H9 (cell line): Measurements from ENCODE around the gene EDN1. TPM values are rescaled to one million over a fixed set of nuclear protein-coding genes. Genes with fewer than 3 reads are reported as not detected.

Experiments
- DNase-seq: peaks from one replicate; pipeline ENCODE4 v3.0.0-alpha.2; 2017
- H2AFZ ChIP-seq: one replicate; pipeline ENCODE4 v1.6.1; 2013; ENCODE audit warnings: mild to moderate bottlenecking, low read length, control low read depth, moderate library complexity
- H2AK5ac ChIP-seq: 2 replicates; pipeline ENCODE4 v1.6.1; 2013; ENCODE audit warnings: low read length, control low read depth, mixed read lengths; ENCODE audit not compliant: insufficient read length
- H2BK120ac ChIP-seq: one replicate; pipeline ENCODE4 v1.6.1; 2013; ENCODE audit warnings: low read depth, mild to moderate bottlenecking, low read length, control low read depth, inconsistent platforms; ENCODE audit not compliant: poor library complexity, severe bottlenecking
- H2BK12ac ChIP-seq: 2 replicates; pipeline ENCODE4 v1.6.1; 2013; ENCODE audit warnings: low read length, control low read depth, mixed read lengths, low read depth; ENCODE audit not compliant: insufficient read length
- H2BK15ac ChIP-seq: 2 replicates; pipeline ENCODE4 v1.6.1; 2013; ENCODE audit warnings: low read depth, low read length, control low read depth
- H2BK20ac ChIP-seq: one replicate; pipeline ENCODE4 v1.6.1; 2013; ENCODE audit warnings: low read depth, mild to moderate bottlenecking, low read length, control low read depth, inconsistent platforms; ENCODE audit not compliant: poor library complexity, severe bottlenecking
- H2BK5ac ChIP-seq: 2 replicates; pipeline ENCODE4 v1.6.1; 2013; ENCODE audit warnings: low read length, control low read depth, mixed read lengths; ENCODE audit not compliant: insufficient read length
- H3K14ac ChIP-seq: 2 replicates; pipeline ENCODE4 v1.6.1; 2013; ENCODE audit warnings: low read length, control low read depth; ENCODE audit not compliant: insufficient read depth
- H3K18ac ChIP-seq: 2 replicates; pipeline ENCODE4 v1.6.1; 2013; ENCODE audit warnings: low read depth, mild to moderate bottlenecking, mixed read lengths, low read length, control low read depth; ENCODE audit not compliant: insufficient read length
- H3K23ac ChIP-seq: 2 replicates; pipeline ENCODE4 v1.6.1; 2013; ENCODE audit warnings: low read length, control low read depth, mixed read lengths, low read depth; ENCODE audit not compliant: insufficient read length
- H3K23me2 ChIP-seq: 2 replicates; pipeline ENCODE4 v1.6.1; 2013; ENCODE audit warnings: low read depth, mild to moderate bottlenecking, mixed read lengths, low read length, control low read depth; ENCODE audit not compliant: insufficient read length, poor library complexity, severe bottlenecking
- H3K27ac ChIP-seq: 2 replicates; pipeline ENCODE4 v1.5.1; 2013; ENCODE audit warnings: low read length, control low read depth, mixed read lengths, low read depth; ENCODE audit not compliant: insufficient read length
- H3K27me3 ChIP-seq: 2 replicates; pipeline ENCODE4 v1.6.1; 2013; ENCODE audit warnings: low read length, control low read depth, inconsistent platforms; ENCODE audit not compliant: insufficient read depth
- H3K4ac ChIP-seq: 2 replicates; pipeline ENCODE4 v1.6.1; 2013; ENCODE audit warnings: low read depth, mild to moderate bottlenecking, control low read depth, inconsistent platforms, low read length, moderate library complexity
- H3K4me1 ChIP-seq: 2 replicates; pipeline ENCODE4 v1.6.1; 2013; ENCODE audit warnings: low read length, control low read depth, inconsistent platforms; ENCODE audit not compliant: insufficient read depth
- H3K4me2 ChIP-seq: 2 replicates; pipeline ENCODE4 v1.6.1; 2013; ENCODE audit warnings: low read length, control low read depth, mixed read lengths; ENCODE audit not compliant: insufficient read length, insufficient read depth
- H3K56ac ChIP-seq: 2 replicates; pipeline ENCODE4 v1.6.1; 2013; ENCODE audit warnings: low read depth, mild to moderate bottlenecking, mixed read lengths, low read length, control low read depth; ENCODE audit not compliant: insufficient read length
- H3K79me1 ChIP-seq: 2 replicates; pipeline ENCODE4 v1.6.1; 2013; ENCODE audit warnings: low read depth, mild to moderate bottlenecking, moderate library complexity, low read length, control low read depth, inconsistent platforms; ENCODE audit not compliant: insufficient read depth, poor library complexity, severe bottlenecking
- H3K79me2 ChIP-seq: 2 replicates; pipeline ENCODE4 v1.6.1; 2013; ENCODE audit warnings: low read length, control low read depth, inconsistent platforms; ENCODE audit not compliant: insufficient read depth
- H3K9ac ChIP-seq: 2 replicates; pipeline ENCODE4 v1.6.1; 2013; ENCODE audit warnings: low read length, control low read depth, mixed read lengths; ENCODE audit not compliant: insufficient read length; ENCODE audit errors: extremely low read depth
- H3K9me3 ChIP-seq: one replicate; pipeline ENCODE4 v1.6.1; 2013; ENCODE audit warnings: low read depth, low read length, inconsistent platforms; ENCODE audit not compliant: control insufficient read depth
- H3T11ph ChIP-seq: one replicate; pipeline ENCODE4 v1.6.1; 2013; ENCODE audit warnings: mild to moderate bottlenecking, low read length, control low read depth, inconsistent platforms
- H4K20me1 ChIP-seq: one replicate; pipeline ENCODE4 v1.6.1; 2013; ENCODE audit not compliant: control insufficient read depth, insufficient read length, insufficient read depth
- H4K5ac ChIP-seq: 2 replicates; pipeline ENCODE4 v1.6.1; 2013; ENCODE audit warnings: low read depth, mild to moderate bottlenecking, mixed read lengths, low read length, control low read depth; ENCODE audit not compliant: insufficient read length
- H4K8ac ChIP-seq: replicated peaks from 2 replicates; pipeline ENCODE4 v1.6.1; 2013; ENCODE audit warnings: low read length, control low read depth, mixed read lengths, low read depth; ENCODE audit not compliant: insufficient read length
- H4K91ac ChIP-seq: 2 replicates; pipeline ENCODE4 v1.6.1; 2013; ENCODE audit warnings: low read depth, mild to moderate bottlenecking, moderate library complexity, mixed read lengths, low read length, control low read depth; ENCODE audit not compliant: insufficient read length
- H3K27ac Mint-ChIP-seq, 3 experiments: 2 replicates in 2 of 3; 3 replicates in 1 of 3; pipeline ENCODE4 v1.8.0; 2020 to 2021; ENCODE audit warnings: mixed read lengths in 3 of 3, mild to moderate bottlenecking in 1 of 3, moderate library complexity in 1 of 3
- H3K27me3 Mint-ChIP-seq: 2 replicates; pipeline ENCODE4 v1.8.0; 2021; ENCODE audit warnings: low read depth, mild to moderate bottlenecking, moderate library complexity, mixed read lengths
- H3K36me3 Mint-ChIP-seq, 3 experiments: 2 replicates in 2 of 3; 3 replicates in 1 of 3; pipeline ENCODE4 v1.8.0; 2020 to 2021; ENCODE audit warnings: low read depth in 3 of 3, mixed read lengths in 3 of 3; ENCODE audit not compliant: insufficient read depth in 1 of 3
- H3K4me1 Mint-ChIP-seq, 2 experiments: 2 replicates each; pipeline ENCODE4 v1.8.0; 2020; ENCODE audit warnings: mixed read lengths in 2 of 2
- H3K4me3 Mint-ChIP-seq, 2 experiments: 2 replicates in 1 of 2; 3 replicates in 1 of 2; pipeline ENCODE4 v1.8.0; 2020 to 2021; ENCODE audit warnings: mild to moderate bottlenecking in 2 of 2, mixed read lengths in 2 of 2, moderate library complexity in 1 of 2
- H3K9me3 Mint-ChIP-seq, 2 experiments: 2 replicates in 1 of 2; 3 replicates in 1 of 2; pipeline ENCODE4 v1.8.0; 2020; ENCODE audit warnings: mild to moderate bottlenecking in 2 of 2, mixed read lengths in 2 of 2, moderate library complexity in 1 of 2
- CTCF ChIP-seq: fragments of 200-600 bp; sonication (generic); conservative IDR thresholded peaks from 3 replicates; pipeline ENCODE4 v1.8.0; 2021; ENCODE audit warnings: antibody characterized with exemption, mild to moderate bottlenecking
- WGBS: extraction: QIAGEN DNeasy Blood & Tissue Kit; methylation state at CpG from one replicate; pipeline ENCODE4 v1.1.7; 2013; ENCODE audit warnings: missing lambda C conversion rate, low lambda C conversion rate, mixed read lengths; ENCODE audit not compliant: insufficient read length; ENCODE audit errors: extremely low coverage; 5-methylcytosine and 5-hydroxymethylcytosine counted together
- total RNA-seq: library from RNA; stranded (reverse); gene quantifications from 2 replicates; pipeline ENCODE4 v1.2.1, GENCODE V29; 2021

Gene EDN1
- total RNA-seq, 1 experiment from 2014 or later, result 2.1 TPM

GRCh38 chr6:12288914-12289313 lies 1.2 kb upstream of the EDN1 start:
- Mint-ChIP-seq H3K4me3 (no peak overlapping the region), H3K36me3 (peaks cover 0 to 10% (median 0%) of the 10 kb centered on the region in 3 experiments; a peak in 3 of 7 replicates), H3K4me1 (peaks cover 50 to 52% of the 10 kb centered on the region in 2 experiments), H3K27ac (no peak overlapping the region), H3K9me3 (no peaks in the 10 kb centered on the region; a peak in 1 of 5 replicates), H3K27me3 (peaks cover 21% of the 10 kb centered on the region)
- H2BK12ac ChIP-seq, result no peak overlapping the region
- H3K18ac ChIP-seq, result no peak overlapping the region
- no peak overlapping the region for H4K5ac ChIP-seq
- H3K27ac ChIP-seq, result no peak overlapping the region
- H4K20me1 ChIP-seq, result no peaks in the 10 kb centered on the region
- no peak overlapping the region for H2AK5ac ChIP-seq
- no CpG with 5 or more reads among the region's 3 CpGs for WGBS
- no peaks in the 10 kb centered on the region; the same call in 1 of the 2 replicates for H3K4me1 ChIP-seq
- no peak overlapping the region for H3K23ac ChIP-seq
- H3K9ac ChIP-seq, result no peak overlapping the region
- no peaks in the 10 kb centered on the region for H3K9me3 ChIP-seq
- no peak overlapping the region for H3T11ph ChIP-seq
- H2BK120ac ChIP-seq, result no peak overlapping the region
- H3K14ac ChIP-seq, result no peak overlapping the region
- no peak overlapping the region for H3K4ac ChIP-seq
- H3K27me3 ChIP-seq, result no peaks in the 10 kb centered on the region; the same call in 1 of the 2 replicates
- H2BK5ac ChIP-seq, result no peak overlapping the region
- no peak overlapping the region for H2BK15ac ChIP-seq
- no peak overlapping the region for H2BK20ac ChIP-seq
- no peaks in the 10 kb centered on the region for H3K79me2 ChIP-seq
- no peak overlapping the region for H4K91ac ChIP-seq
- no peak overlapping the region for H2AFZ ChIP-seq
- no peak overlapping the region for H3K56ac ChIP-seq
- H3K79me1 ChIP-seq, result no peaks in the 10 kb centered on the region
- peaks cover 9% of the 10 kb centered on the region for H3K23me2 ChIP-seq
- TF ChIP-seq CTCF, result no peak
- no peak overlapping the region for H3K4me2 ChIP-seq
- no peak for DNase-seq
- H4K8ac ChIP-seq, result no peak overlapping the region
